ENCODE data around the gene PCBP1.

The PCBP1 gene

DNA sequence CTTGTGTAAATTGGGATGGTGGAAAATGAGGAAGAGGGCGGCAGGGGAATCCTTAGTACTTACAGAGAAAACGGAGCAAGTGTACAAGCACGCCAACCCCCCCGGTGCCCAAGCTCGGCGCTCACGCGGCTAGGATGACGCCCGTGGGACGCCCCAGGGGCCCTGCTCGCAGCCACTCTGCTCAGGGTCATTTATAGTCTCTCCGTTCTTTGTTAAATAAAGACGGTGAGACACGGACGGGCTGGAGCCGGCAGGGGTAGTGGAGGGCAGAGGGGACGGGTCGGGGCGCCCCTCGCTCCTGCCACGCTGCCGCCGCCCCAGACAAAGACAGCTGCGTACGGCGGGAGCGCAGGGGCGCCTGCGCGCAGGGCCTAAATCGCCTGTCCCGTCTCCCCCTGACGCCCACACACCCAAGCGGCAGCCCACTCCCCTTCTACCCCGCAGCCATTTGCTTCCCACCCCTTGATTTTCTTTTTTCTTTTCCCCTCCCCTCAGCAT, 37.8 kb downstream of the PCBP1 start:
- Histone ChIP-seq H3K27ac (ENCODE audit: low read depth, low read length) (peak overlapping the region; percentile 96), H3K79me2 (ENCODE audit: control insufficient read depth, low read length) (no peaks in the 10 kb centered on the region), H3K4me2 (ENCODE audit: low read length) (peak overlapping the region; percentile 90), H4K20me1 (ENCODE audit: control insufficient read depth, insufficient read depth, low read depth, low read length) (no peaks in the 10 kb centered on the region), H3K4me3 (ENCODE audit: low read length) (peak overlapping the region; percentile 87), H3K9me2 (replicated peaks; ENCODE audit: control insufficient read depth, low read length) (no peaks in the 10 kb centered on the region), H3K27me3 (ENCODE audit: control insufficient read depth, low read length) (no peaks in the 10 kb centered on the region), H3K4me1 (ENCODE audit: control insufficient read depth, low read length) (peaks cover 82% of the 10 kb centered on the region), H3K36me3 (ENCODE audit: control insufficient read depth, low read length) (no peaks in the 10 kb centered on the region), H3K9me3 (ENCODE audit: control insufficient read depth, insufficient read depth, low read length) (no peaks in the 10 kb centered on the region), H3F3A (ENCODE audit: control insufficient read depth, insufficient read depth) (peaks cover 50% of the 10 kb centered on the region)
- TF ChIP-seq, protein P1, sequence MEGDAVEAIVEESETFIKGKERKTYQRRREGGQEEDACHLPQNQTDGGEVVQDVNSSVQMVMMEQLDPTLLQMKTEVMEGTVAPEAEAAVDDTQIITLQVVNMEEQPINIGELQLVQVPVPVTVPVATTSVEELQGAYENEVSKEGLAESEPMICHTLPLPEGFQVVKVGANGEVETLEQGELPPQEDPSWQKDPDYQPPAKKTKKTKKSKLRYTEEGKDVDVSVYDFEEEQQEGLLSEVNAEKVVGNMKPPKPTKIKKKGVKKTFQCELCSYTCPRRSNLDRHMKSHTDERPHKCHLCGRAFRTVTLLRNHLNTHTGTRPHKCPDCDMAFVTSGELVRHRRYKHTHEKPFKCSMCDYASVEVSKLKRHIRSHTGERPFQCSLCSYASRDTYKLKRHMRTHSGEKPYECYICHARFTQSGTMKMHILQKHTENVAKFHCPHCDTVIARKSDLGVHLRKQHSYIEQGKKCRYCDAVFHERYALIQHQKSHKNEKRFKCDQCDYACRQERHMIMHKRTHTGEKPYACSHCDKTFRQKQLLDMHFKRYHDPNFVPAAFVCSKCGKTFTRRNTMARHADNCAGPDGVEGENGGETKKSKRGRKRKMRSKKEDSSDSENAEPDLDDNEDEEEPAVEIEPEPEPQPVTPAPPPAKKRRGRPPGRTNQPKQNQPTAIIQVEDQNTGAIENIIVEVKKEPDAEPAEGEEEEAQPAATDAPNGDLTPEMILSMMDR (IDR thresholded peaks at IDR 0.05; ENCODE audit: low read depth, low read length, poor library complexity, severe bottlenecking), result no peak
- TF ChIP-seq EZH2phosphoT487 (IDR thresholded peaks at IDR 0.05; ENCODE audit: borderline replicate concordance, low read length), result no peak

DNA sequence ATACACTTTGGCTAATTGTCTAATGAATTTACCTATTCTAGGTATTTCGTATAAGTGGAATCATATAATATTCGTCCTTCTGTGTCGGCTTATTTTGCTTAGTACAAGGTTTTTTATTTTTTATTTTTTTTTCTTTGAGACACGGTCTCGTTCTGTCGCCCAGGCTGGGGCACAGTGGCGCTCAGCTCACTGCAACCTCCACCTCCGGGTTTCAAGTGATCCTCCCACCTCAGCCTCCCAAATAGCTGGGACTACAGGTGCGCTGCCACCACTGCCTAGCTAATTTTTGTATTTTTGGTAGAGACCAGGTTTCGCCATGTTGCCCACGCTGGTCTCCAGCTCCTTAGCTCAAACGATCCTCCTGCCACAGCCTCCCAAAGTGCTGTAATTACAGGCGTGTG, 38.2 kb downstream of the PCBP1 start:
- peaks cover 50% of the 10 kb centered on the region for H3F3A ChIP-seq (ENCODE audit: control insufficient read depth, insufficient read depth)

DNA sequence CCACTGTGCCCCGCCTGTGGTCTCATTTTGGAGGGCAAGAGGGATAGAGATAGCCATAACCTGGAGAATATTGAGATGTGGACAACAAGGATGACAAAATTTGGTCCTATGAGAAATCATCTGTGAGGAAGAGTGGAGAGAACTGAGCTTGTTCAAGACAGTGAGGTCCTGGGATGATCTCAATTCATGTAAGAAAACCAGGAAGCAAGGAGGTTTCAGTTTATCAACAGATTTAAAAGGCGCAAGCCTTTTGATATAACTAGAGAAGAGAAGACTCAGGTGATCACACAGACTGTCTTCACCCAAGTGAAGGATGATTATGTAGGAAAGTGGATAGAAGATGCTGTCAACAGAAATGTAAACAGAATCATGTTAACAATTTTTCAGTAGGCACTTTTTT, 39.1 kb downstream of the PCBP1 start:
- no peaks in the 10 kb centered on the region for H3K79me2 ChIP-seq (ENCODE audit: control insufficient read depth, low read length)
- no peaks in the 10 kb centered on the region for H3K27me3 ChIP-seq (ENCODE audit: control insufficient read depth, low read length)
- peaks cover 47% of the 10 kb centered on the region for H3F3A ChIP-seq (ENCODE audit: control insufficient read depth, insufficient read depth)
- peak overlapping the region; percentile 96 for H3K27ac ChIP-seq (ENCODE audit: low read depth, low read length)
- no peaks in the 10 kb centered on the region for H3K9me3 ChIP-seq (ENCODE audit: control insufficient read depth, insufficient read depth, low read length)
- no peaks in the 10 kb centered on the region for H3K36me3 ChIP-seq (ENCODE audit: control insufficient read depth, low read length)
- H3K4me2 ChIP-seq (ENCODE audit: low read length), result peak overlapping the region; percentile 90
- H4K20me1 ChIP-seq (ENCODE audit: control insufficient read depth, insufficient read depth, low read depth, low read length), result no peaks in the 10 kb centered on the region
- peak overlapping the region; percentile 87 for H3K4me3 ChIP-seq (ENCODE audit: low read length)
- peaks cover 78% of the 10 kb centered on the region for H3K4me1 ChIP-seq (ENCODE audit: control insufficient read depth, low read length)
- TF ChIP-seq EZH2phosphoT487 (IDR thresholded peaks at IDR 0.05; ENCODE audit: borderline replicate concordance, low read length), result no peak
- TF ChIP-seq, protein P1 (IDR thresholded peaks at IDR 0.05; ENCODE audit: low read depth, low read length, poor library complexity, severe bottlenecking), result no peak
- H3K9me2 ChIP-seq (replicated peaks; ENCODE audit: control insufficient read depth, low read length), result no peaks in the 10 kb centered on the region

More for the DNA sequence above, 38.2 kb downstream of the PCBP1 start:
- Histone ChIP-seq H4K20me1 (ENCODE audit: control insufficient read depth, insufficient read depth, low read depth, low read length) (no peaks in the 10 kb centered on the region), H3K4me1 (ENCODE audit: control insufficient read depth, low read length) (peaks cover 78% of the 10 kb centered on the region), H3K36me3 (ENCODE audit: control insufficient read depth, low read length) (no peaks in the 10 kb centered on the region), H3K27ac (ENCODE audit: low read depth, low read length) (peak overlapping the region; percentile 96), H3K9me2 (replicated peaks; ENCODE audit: control insufficient read depth, low read length) (no peaks in the 10 kb centered on the region), H3K79me2 (ENCODE audit: control insufficient read depth, low read length) (no peaks in the 10 kb centered on the region), H3K4me3 (ENCODE audit: low read length) (peak overlapping the region; percentile 87), H3K4me2 (ENCODE audit: low read length) (peak overlapping the region; percentile 90), H3K27me3 (ENCODE audit: control insufficient read depth, low read length) (no peaks in the 10 kb centered on the region), H3K9me3 (ENCODE audit: control insufficient read depth, insufficient read depth, low read length) (no peaks in the 10 kb centered on the region)
- TF ChIP-seq, protein P1 (IDR thresholded peaks at IDR 0.05; ENCODE audit: low read depth, low read length, poor library complexity, severe bottlenecking), result no peak
- TF ChIP-seq EZH2phosphoT487 (IDR thresholded peaks at IDR 0.05; ENCODE audit: borderline replicate concordance, low read length), result no peak

Measured in DOHH2 (cell line).